HCT116 (cell line): ENCODE results near the gene JAK2.
A peak's percentile ranks its signal among the peaks of the same experiment; 100 is the strongest.

Experiments
- CTCF ChIP-seq, 3 experiments: fragments of 200-600 bp in 1 of 3; sonication (generic) in 1 of 3; IDR thresholded peaks in 2 of 3; conservative IDR thresholded peaks in 1 of 3; 2 replicates each; pipeline ENCODE4 v1.5.1; 2012 to 2017; ENCODE audit warnings: low read depth in 2 of 3, low read length in 2 of 3, antibody characterized with exemption in 1 of 3, borderline replicate concordance in 1 of 3, control low read depth in 1 of 3, mild to moderate bottlenecking in 1 of 3, mixed read lengths in 1 of 3, mixed run types in 1 of 3, moderate library complexity in 1 of 3; ENCODE audit not compliant: insufficient read depth in 1 of 3
- EZH2 ChIP-seq: fragments of 200-600 bp; sonication (generic); IDR thresholded peaks from 2 replicates; pipeline ENCODE4 v1.6.1; 2017; ENCODE audit warnings: antibody characterized with exemption, mixed run types
- POLR2A ChIP-seq: IDR thresholded peaks from 2 replicates; pipeline ENCODE4 v1.7.0; 2011; ENCODE audit warnings: borderline replicate concordance; ENCODE audit not compliant: insufficient read depth, insufficient read length; ENCODE audit errors: extremely low read depth
- POLR2AphosphoS5 ChIP-seq: IDR thresholded peaks from 2 replicates; pipeline ENCODE4 v1.6.1; 2011; ENCODE audit warnings: mild to moderate bottlenecking, low read depth, low read length, moderate library complexity
- RAD21 ChIP-seq: IDR thresholded peaks from 2 replicates; pipeline ENCODE4 v1.6.1; 2012; ENCODE audit warnings: low read depth, mild to moderate bottlenecking
- TCF7L2 ChIP-seq: IDR thresholded peaks from 2 replicates; pipeline ENCODE4 v1.7.0; 2011; ENCODE audit warnings: borderline replicate concordance, inconsistent platforms; ENCODE audit not compliant: insufficient read depth, insufficient read length; ENCODE audit errors: extremely low read depth
- ZFX ChIP-seq: fragments of 450-650 bp; IDR thresholded peaks from 2 replicates; pipeline ENCODE4 v1.6.1; 2017
- ZNF274 ChIP-seq: fragments of 200-500 bp; sonication (Bioruptor generic); IDR thresholded peaks from 2 replicates; pipeline ENCODE4 v1.6.1; 2014; ENCODE audit warnings: mild to moderate bottlenecking, low read depth, low read length, inconsistent platforms

GRCh38 chr9:5073701-5074100 is 88.6 kb downstream of the JAK2 start:
- TF ChIP-seq POLR2AphosphoS5 (no peak), ZFX (no peak), RAD21 (no peak), TCF7L2 (no peak), CTCF (IDR thresholded peaks at IDR 0.05 in 2 of 3, conservative IDR thresholded peaks at IDR 0.05 in 1 of 3; ENCODE audit: borderline replicate concordance in 1 of 3, insufficient read depth in 1 of 3, low read depth in 2 of 3, low read length in 2 of 3) (peak in 1 of 3 experiments; percentile 4; a peak in 1 of 6 replicates), ZNF274 (no peak), POLR2A (no peak), EZH2 (no peak)
